ENCODE measurements around the gene SPPL2B.
"Not testable (repeated sequence)": the region's sequence is repeated elsewhere in the genome, so short reads cannot be mapped to it uniquely, and the experiment has no call there.

Gene SPPL2B

DNA sequence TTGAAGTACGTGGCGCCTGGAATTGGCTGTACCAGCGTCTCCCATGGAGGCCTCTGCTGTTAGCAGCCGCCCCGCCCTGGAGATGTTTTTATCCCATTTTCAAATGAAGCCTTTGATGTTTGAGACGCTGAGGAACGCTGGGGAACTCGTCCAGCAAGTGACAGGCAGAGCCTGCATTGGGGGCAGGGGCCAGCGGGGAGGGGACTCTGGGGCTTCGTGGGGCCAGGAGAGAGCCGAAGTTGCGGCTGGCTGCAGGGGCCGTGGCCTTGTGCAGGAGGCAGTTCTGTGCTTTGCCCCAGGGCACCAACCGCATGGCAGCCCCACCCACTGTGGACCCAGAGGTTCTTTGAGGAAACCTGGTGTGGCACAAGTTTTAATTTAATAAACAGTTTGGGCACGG is 13.5 kb downstream of the SPPL2B start:
- no peak for TF ChIP-seq PAX5 (IDR thresholded peaks at IDR 0.05; ENCODE audit: insufficient read depth, low read length, severe bottlenecking)
- no peak for TF ChIP-seq POU2F2 (IDR thresholded peaks at IDR 0.05; ENCODE audit: low read depth, low read length)
- no peak for TF ChIP-seq SPI1 (IDR thresholded peaks at IDR 0.05; ENCODE audit: low read depth, low read length)
- TF ChIP-seq POLR2A (IDR thresholded peaks at IDR 0.05; ENCODE audit: low read depth, low read length) = no peak
- no peak for TF ChIP-seq POLR2AphosphoS5 (IDR thresholded peaks at IDR 0.05; ENCODE audit: low read depth, low read length)
- no peak for TF ChIP-seq TAF1 (IDR thresholded peaks at IDR 0.05; ENCODE audit: low read depth, low read length)
- no peak for DNase-seq (ENCODE audit: insufficient read length, low spot score)
- FAIRE-seq = no peak

DNA sequence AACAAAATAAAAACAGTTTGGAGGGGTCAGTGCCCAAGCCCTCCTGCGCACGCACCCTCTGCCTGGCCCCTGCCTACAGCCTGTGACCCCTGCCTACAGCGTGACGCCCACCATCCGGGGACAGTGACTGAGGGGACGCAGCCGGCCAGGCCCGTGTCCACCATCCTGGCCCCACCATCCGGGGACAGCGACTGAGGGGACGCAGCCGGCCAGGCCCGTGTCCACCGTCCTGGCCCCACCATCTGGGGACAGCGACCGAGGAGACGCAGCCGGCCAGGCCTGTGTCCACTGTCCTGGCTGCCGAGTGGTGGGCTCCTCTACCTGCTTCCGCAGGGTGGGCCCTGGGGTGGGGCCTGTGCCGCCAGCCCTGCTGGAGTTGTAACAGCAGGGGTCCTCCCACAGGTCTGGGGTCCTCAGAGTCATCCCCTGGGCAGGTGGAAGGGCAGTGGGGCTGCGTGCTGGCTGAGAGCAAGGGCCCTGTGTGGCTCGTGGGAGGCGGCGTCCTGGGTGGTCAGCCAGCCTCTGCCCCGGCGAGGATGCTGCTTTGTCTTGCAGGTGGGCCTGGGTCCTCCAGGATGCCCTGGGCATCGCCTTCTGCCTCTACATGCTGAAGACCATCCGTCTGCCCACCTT is 14.3 kb downstream of the SPPL2B start:
- DNase-seq (ENCODE audit: insufficient read length, low spot score) (no peak), FAIRE-seq (no peak)
- no peak for TF ChIP-seq SPI1 (IDR thresholded peaks at IDR 0.05; ENCODE audit: low read depth, low read length)
- no peak for TF ChIP-seq POU2F2 (IDR thresholded peaks at IDR 0.05; ENCODE audit: low read depth, low read length)
- TF ChIP-seq POLR2AphosphoS5 (IDR thresholded peaks at IDR 0.05; ENCODE audit: low read depth, low read length) = no peak
- TF ChIP-seq TAF1 (IDR thresholded peaks at IDR 0.05; ENCODE audit: low read depth, low read length) = no peak
- TF ChIP-seq PAX5 (IDR thresholded peaks at IDR 0.05; ENCODE audit: insufficient read depth, low read length, severe bottlenecking) = no peak
- TF ChIP-seq POLR2A (IDR thresholded peaks at IDR 0.05; ENCODE audit: low read depth, low read length) = no peak

DNA sequence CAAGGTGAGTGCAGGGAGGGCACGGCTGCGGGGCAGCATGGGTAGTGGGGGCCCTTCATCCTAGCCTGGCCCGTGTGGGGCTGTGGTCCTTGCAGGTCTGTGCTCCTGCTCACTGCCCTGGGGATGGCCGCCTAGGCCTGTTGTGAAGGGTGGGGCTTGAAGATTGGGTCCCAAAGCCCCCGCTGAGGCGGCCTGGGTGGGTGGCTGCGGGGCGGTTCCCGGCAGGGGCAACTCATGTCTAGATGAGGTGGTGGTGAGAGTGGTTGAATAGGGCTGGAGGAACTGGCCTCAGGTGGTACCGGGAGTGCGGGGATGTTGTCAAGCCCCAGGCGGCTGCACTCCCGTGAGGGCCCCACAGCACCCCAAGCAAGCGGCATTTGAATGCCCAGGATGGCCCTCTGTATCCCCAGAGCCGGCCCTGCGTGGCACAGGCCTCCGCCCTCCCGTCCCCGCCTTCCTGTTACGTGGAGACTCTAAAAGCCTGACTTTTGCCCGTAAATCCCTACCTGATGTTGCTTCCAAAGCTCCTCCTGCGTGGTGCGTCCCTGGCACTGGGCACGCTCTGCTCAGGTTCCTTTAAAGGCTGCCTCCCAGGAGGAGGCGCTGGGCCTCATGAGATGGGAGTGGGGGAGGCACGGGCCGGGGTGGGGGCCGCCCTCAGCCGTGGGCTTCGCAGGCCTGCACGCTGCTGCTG is 15.0 kb downstream of the SPPL2B start:
- TF ChIP-seq POLR2A (IDR thresholded peaks at IDR 0.05; ENCODE audit: low read depth, low read length) (no peak), SPI1 (IDR thresholded peaks at IDR 0.05; ENCODE audit: low read depth, low read length) (no peak), PAX5 (IDR thresholded peaks at IDR 0.05; ENCODE audit: insufficient read depth, low read length, severe bottlenecking) (no peak), POLR2AphosphoS5 (IDR thresholded peaks at IDR 0.05; ENCODE audit: low read depth, low read length) (no peak), POU2F2 (IDR thresholded peaks at IDR 0.05; ENCODE audit: low read depth, low read length) (no peak), TAF1 (IDR thresholded peaks at IDR 0.05; ENCODE audit: low read depth, low read length) (no peak)
- FAIRE-seq = no peak
- no peak for DNase-seq (ENCODE audit: insufficient read length, low spot score)

DNA sequence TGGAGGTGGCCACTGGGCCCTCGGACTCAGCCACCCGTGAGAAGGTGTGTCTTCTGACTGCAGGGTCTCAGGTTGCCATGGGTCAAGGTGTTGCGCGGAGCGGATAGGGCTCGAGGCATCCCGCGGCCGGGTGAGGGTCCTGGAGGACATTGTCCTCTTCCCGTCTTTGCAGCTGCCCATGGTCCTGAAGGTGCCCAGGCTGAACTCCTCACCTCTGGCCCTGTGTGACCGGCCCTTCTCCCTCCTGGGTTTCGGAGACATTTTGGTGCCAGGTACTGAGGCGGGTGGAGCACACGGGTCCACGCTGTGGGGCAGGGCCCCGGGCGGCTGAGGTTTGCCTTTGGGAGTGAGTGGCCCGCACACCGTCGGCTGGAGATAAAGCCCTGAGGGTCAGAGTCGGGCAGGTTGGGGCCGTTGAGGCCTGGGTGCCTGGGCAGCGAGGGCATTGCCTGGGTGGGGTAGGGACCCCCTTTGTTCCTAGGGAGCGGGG is 15.9 kb downstream of the SPPL2B start:
- TF ChIP-seq POLR2A (IDR thresholded peaks at IDR 0.05; ENCODE audit: low read depth, low read length) (no peak), TAF1 (IDR thresholded peaks at IDR 0.05; ENCODE audit: low read depth, low read length) (no peak), PAX5 (IDR thresholded peaks at IDR 0.05; ENCODE audit: insufficient read depth, low read length, severe bottlenecking) (no peak), POLR2AphosphoS5 (IDR thresholded peaks at IDR 0.05; ENCODE audit: low read depth, low read length) (no peak), POU2F2 (IDR thresholded peaks at IDR 0.05; ENCODE audit: low read depth, low read length) (no peak), SPI1 (IDR thresholded peaks at IDR 0.05; ENCODE audit: low read depth, low read length) (no peak)

DNA sequence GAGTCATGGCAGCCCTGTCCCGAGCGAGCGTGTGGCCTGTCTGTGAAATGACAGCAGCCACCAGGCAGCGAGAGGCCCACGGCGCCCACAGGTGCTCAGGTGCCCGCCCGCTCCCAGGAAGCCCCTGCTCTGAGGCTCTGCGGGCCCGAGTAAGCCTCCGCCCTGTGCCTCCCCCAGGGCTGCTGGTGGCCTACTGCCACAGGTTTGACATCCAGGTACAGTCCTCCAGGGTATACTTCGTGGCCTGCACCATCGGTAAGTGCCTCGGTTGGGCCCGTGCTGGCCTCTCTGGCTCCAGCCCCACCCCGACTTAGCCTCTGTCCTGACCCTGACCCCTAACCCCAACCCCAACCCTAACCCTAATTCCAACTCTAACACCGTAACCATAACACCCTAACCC is 16.6 kb downstream of the SPPL2B start:
- no peak for FAIRE-seq
- TF ChIP-seq TAF1 (IDR thresholded peaks at IDR 0.05; ENCODE audit: low read depth, low read length) = no peak
- no peak for TF ChIP-seq POLR2AphosphoS5 (IDR thresholded peaks at IDR 0.05; ENCODE audit: low read depth, low read length)
- no peak for TF ChIP-seq SPI1 (IDR thresholded peaks at IDR 0.05; ENCODE audit: low read depth, low read length)
- TF ChIP-seq PAX5 (IDR thresholded peaks at IDR 0.05; ENCODE audit: insufficient read depth, low read length, severe bottlenecking) = no peak
- no peak for DNase-seq (ENCODE audit: insufficient read length, low spot score)

More for the DNA sequence above, 15.9 kb downstream of the SPPL2B start:
- DNase-seq (ENCODE audit: insufficient read length, low spot score) (no peak), FAIRE-seq (no peak)

DNA sequence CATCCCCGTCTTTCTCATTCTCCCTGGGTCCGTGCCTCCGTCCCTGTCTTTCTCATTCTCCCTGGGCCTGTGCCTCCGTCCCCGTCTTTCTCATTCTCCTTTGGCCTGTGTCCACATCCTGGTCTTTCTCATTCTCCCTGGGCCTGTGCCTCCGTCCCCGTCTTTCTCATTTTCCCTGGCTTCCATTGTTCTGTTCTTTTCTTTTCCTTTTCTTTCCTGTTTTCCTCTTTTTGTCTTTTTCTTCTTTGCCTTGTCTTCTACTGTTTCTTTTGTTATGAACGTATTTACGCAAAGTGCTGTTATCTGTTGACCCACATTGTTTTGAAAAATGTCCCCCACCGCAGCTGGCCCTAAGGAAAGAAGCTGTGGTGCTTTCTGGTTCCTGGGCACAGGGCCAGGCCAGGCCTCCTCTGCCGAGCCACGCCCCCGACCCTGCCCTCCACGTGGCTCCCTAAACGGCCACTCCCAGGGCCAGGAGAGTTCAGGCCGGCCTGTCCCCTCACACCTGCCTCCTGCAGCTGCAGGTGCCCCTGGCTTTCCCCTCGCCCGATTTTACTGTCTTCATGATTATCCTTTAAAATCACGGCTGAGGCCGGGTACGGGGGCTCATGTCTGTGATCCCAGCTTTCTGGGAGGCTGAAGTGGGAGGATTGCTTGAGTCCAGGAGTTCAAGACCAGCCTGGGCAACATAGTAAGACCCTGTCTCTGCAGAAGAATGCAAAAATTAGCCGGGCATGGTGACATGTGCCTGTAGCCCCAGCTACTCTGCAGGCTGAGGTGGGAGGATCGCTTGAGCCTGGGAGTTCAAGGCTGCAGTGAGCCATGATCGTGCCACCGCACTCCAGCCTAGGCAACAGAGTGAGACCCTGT is 17.5 kb downstream of the SPPL2B start:
- FAIRE-seq = no peak
- DNase-seq (ENCODE audit: insufficient read length, low spot score) = no peak

DNA sequence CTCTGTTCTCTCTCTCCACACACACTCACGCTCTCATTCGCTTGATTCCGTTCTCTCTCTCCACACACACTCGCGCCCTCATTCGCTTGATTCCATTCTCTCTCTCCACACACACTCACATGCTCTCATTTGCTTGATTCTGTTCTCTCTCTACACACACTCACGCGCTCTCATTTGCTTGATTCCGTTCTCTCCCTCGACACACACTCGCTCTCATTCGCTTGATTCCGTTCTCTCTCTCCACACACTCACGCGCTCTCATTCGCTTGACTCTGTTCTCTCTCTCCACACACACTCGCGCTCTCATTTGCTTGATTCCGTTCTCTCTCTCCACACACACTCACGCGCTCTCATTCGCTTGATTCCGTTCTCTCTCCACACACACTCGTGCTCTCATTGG is 21.3 kb downstream of the SPPL2B start:
- peak; percentile 35 for FAIRE-seq
- DNase-seq (ENCODE audit: insufficient read length, low spot score) = not testable (repeated sequence)

More for the DNA sequence above, 17.5 kb downstream of the SPPL2B start:
- TF ChIP-seq POLR2AphosphoS5 (IDR thresholded peaks at IDR 0.05; ENCODE audit: low read depth, low read length) = no peak
- no peak for TF ChIP-seq POLR2A (IDR thresholded peaks at IDR 0.05; ENCODE audit: low read depth, low read length)
- TF ChIP-seq TAF1 (IDR thresholded peaks at IDR 0.05; ENCODE audit: low read depth, low read length) = no peak
- TF ChIP-seq POU2F2 (IDR thresholded peaks at IDR 0.05; ENCODE audit: low read depth, low read length) = no peak
- TF ChIP-seq PAX5 (IDR thresholded peaks at IDR 0.05; ENCODE audit: insufficient read depth, low read length, severe bottlenecking) = no peak
- no peak for TF ChIP-seq SPI1 (IDR thresholded peaks at IDR 0.05; ENCODE audit: low read depth, low read length)

DNA sequence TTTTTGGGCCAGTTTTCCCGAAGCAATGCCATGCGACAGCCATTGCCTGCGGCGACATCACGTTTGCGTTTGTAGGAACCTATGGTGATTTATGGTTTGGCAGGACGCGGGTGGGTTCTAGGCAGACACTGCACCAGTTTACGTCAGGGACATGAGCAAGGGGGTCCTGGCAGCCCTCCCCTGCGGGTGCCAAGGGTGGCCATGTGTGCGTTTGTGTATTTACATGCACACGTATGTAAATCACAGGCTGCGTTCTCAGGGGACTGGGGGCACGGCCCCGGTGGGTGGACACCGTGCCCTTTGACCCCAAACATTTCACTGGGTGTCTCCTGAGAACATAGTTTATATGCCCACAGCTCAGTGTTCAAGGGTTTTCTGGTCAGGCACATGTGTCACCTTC is 22.2 kb downstream of the SPPL2B start:
- no peak for FAIRE-seq
- no peak for TF ChIP-seq PAX5 (IDR thresholded peaks at IDR 0.05; ENCODE audit: insufficient read depth, low read length, severe bottlenecking)
- TF ChIP-seq POLR2AphosphoS5 (IDR thresholded peaks at IDR 0.05; ENCODE audit: low read depth, low read length) = no peak
- no peak for TF ChIP-seq TAF1 (IDR thresholded peaks at IDR 0.05; ENCODE audit: low read depth, low read length)
- TF ChIP-seq POLR2A (IDR thresholded peaks at IDR 0.05; ENCODE audit: low read depth, low read length) = no peak
- TF ChIP-seq SPI1 (IDR thresholded peaks at IDR 0.05; ENCODE audit: low read depth, low read length) = no peak
- TF ChIP-seq POU2F2 (IDR thresholded peaks at IDR 0.05; ENCODE audit: low read depth, low read length) = no peak

DNA sequence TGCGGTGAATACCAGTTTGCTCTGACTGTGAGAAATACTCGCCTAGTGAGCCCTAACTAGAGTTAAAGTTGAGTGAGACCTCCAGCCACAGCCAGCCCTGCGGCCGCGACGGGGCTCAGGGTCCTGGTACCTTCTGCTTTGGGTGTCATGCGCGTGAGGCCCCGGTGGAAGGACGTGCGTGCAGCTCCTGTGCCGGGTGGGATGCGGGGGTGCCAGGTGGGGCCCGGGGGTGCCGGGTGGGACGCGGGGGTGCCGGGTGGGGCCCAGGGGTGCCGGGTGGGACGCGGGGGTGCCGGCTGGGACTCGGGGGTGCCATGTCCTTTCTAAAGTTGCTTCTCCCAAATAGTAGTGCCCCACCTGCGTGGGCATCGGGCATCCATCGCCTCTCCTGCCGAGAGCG is 23.1 kb downstream of the SPPL2B start:
- no peak for FAIRE-seq
- TF ChIP-seq POU2F2 (IDR thresholded peaks at IDR 0.05; ENCODE audit: low read depth, low read length) (no peak), TAF1 (IDR thresholded peaks at IDR 0.05; ENCODE audit: low read depth, low read length) (no peak), POLR2A (IDR thresholded peaks at IDR 0.05; ENCODE audit: low read depth, low read length) (no peak), POLR2AphosphoS5 (IDR thresholded peaks at IDR 0.05; ENCODE audit: low read depth, low read length) (no peak), SPI1 (IDR thresholded peaks at IDR 0.05; ENCODE audit: low read depth, low read length) (no peak), PAX5 (IDR thresholded peaks at IDR 0.05; ENCODE audit: insufficient read depth, low read length, severe bottlenecking) (no peak)

More for the DNA sequence above, 22.2 kb downstream of the SPPL2B start:
- DNase-seq (ENCODE audit: insufficient read length, low spot score) = no peak

More for the DNA sequence above, 23.1 kb downstream of the SPPL2B start:
- no peak for DNase-seq (ENCODE audit: insufficient read length, low spot score)

Measured in GM12891 (cell line).